ENCODE results near the gene PDF.

Gene PDF

GRCh38 chr16:69277413-69277812, 53.0 kb downstream of the PDF start:
- no peak for DNase-seq (ENCODE audit: low read depth)

Data from stimulated activated CD8-positive, alpha-beta memory T cell treated with anti-CD3 and anti-CD28 coated beads, Interleukin-7, amount 100 ng/mL, for 24 hours (primary cell).